ENCODE results near the gene PDHA2. TPM values are rescaled to one million over a fixed set of nuclear protein-coding genes. Genes with fewer than 3 reads are reported as not detected.

PDHA2 gene
- total RNA-seq, 1 donor from 2014 or later = not detected

DNA sequence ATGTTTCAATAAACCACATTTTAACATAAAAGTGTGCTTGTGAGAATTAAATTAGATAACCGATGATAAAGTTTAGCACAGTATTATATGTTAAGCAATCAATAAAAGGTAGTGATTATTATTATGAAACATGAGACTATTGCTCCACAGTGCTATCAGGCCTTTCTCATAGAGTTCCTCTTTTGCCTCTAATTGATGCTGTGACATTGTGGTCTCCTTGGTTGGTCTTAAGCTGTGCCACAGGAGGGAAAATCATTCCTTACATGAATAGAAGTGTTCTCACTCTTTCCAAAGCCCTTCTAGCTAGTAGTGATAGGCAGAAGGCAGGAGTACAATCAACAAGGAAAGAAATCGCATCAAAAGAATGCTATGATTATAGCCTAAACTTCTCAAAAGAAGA is 9.2 kb upstream of the PDHA2 start:
- Mint-ChIP-seq H3K9me3 (ENCODE audit: unreplicated experiment) (no peaks in the 10 kb centered on the region), H3K4me3 (ENCODE audit: unreplicated experiment) (no peak overlapping the region), H3K36me3 (ENCODE audit: low read depth, unreplicated experiment) (no peaks in the 10 kb centered on the region), H3K27ac (ENCODE audit: unreplicated experiment) (no peak overlapping the region), H3K27me3 (ENCODE audit: unreplicated experiment) (peaks cover 1% of the 10 kb centered on the region), H3K4me1 (ENCODE audit: unreplicated experiment) (no peaks in the 10 kb centered on the region)
- DNase-seq (ENCODE audit: low spot score) = no peak
- TF ChIP-seq, protein P1, sequence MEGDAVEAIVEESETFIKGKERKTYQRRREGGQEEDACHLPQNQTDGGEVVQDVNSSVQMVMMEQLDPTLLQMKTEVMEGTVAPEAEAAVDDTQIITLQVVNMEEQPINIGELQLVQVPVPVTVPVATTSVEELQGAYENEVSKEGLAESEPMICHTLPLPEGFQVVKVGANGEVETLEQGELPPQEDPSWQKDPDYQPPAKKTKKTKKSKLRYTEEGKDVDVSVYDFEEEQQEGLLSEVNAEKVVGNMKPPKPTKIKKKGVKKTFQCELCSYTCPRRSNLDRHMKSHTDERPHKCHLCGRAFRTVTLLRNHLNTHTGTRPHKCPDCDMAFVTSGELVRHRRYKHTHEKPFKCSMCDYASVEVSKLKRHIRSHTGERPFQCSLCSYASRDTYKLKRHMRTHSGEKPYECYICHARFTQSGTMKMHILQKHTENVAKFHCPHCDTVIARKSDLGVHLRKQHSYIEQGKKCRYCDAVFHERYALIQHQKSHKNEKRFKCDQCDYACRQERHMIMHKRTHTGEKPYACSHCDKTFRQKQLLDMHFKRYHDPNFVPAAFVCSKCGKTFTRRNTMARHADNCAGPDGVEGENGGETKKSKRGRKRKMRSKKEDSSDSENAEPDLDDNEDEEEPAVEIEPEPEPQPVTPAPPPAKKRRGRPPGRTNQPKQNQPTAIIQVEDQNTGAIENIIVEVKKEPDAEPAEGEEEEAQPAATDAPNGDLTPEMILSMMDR (IDR thresholded peaks at IDR 0.05; ENCODE audit: unreplicated experiment) = no peak

DNA sequence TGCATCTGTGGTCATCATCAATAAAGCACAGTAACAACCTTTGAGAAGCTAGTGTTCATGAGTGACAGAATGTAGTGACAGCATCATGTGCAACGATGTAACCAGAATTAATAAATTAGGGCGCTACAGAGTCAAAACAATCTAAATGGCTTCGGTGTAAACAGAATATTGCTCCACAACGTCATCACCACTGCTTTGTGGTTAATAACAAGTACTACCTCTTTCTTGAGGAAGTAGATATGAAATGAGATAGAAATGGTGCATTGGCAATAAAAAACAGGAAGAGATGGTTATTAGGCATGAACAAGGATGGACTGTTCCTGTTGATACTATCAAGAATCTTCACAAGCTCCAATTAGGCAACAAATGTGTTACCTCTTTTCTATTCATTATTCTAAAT is 8.7 kb upstream of the PDHA2 start:
- H3K4me3 Mint-ChIP-seq (ENCODE audit: unreplicated experiment) = no peak overlapping the region
- H3K27me3 Mint-ChIP-seq (ENCODE audit: unreplicated experiment) = peaks cover 1% of the 10 kb centered on the region
- TF ChIP-seq, protein P1 (IDR thresholded peaks at IDR 0.05; ENCODE audit: unreplicated experiment) = no peak
- DNase-seq (ENCODE audit: low spot score) = no peak
- H3K36me3 Mint-ChIP-seq (ENCODE audit: low read depth, unreplicated experiment) = no peaks in the 10 kb centered on the region
- no peak overlapping the region for H3K27ac Mint-ChIP-seq (ENCODE audit: unreplicated experiment)
- no peaks in the 10 kb centered on the region for H3K4me1 Mint-ChIP-seq (ENCODE audit: unreplicated experiment)
- H3K9me3 Mint-ChIP-seq (ENCODE audit: unreplicated experiment) = no peaks in the 10 kb centered on the region

DNA sequence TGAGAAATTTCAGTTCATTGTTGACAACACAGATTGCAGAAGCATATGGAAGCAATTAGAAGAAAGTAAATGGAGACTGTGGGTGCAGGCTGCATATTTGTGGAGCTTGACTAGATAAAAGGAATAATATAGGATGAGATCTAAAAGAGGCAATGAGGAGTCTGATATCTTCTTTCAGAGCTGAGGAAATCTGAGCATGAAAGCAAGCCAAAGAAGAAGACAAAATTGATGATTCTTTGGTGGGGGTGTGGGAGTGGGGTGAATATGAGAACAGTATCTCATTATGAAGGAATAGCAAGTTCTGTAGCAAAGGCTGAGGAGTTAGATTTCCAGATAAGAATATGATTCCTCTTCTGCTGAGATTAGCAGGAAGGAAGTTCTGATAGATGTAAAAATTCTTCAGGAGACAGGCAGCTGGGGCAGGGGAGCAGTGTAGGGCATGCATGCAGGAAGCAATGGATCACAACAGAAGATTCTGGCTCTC is 6.1 kb upstream of the PDHA2 start:
- H3K27ac Mint-ChIP-seq (ENCODE audit: unreplicated experiment) = no peak overlapping the region
- H3K36me3 Mint-ChIP-seq (ENCODE audit: low read depth, unreplicated experiment) = no peaks in the 10 kb centered on the region

DNA sequence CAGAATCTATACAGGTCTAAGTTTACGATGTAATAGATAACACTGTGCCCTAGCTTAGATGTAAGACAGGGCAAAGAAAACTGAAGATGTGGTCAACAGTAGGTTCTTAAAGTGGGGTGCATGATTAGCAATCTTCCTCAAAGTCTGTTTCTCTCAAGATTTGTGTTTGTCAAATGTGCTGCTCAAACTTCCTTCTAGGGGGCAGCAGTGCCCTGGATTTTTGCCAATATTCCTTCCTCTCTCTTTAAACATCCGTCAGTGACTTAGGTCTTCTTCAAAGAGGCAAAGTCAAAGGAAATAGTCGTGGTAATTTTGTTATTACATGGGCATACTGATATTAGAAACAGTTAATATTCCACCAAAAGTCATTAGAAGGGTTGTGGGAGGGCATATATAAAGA is 4.2 kb upstream of the PDHA2 start:
- Mint-ChIP-seq H3K27ac (ENCODE audit: unreplicated experiment) (no peak overlapping the region), H3K36me3 (ENCODE audit: low read depth, unreplicated experiment) (no peaks in the 10 kb centered on the region), H3K4me1 (ENCODE audit: unreplicated experiment) (no peaks in the 10 kb centered on the region), H3K9me3 (ENCODE audit: unreplicated experiment) (no peaks in the 10 kb centered on the region), H3K27me3 (ENCODE audit: unreplicated experiment) (no peaks in the 10 kb centered on the region), H3K4me3 (ENCODE audit: unreplicated experiment) (no peak overlapping the region)
- TF ChIP-seq, protein P1 (IDR thresholded peaks at IDR 0.05; ENCODE audit: unreplicated experiment) = peak; percentile 51
- DNase-seq (ENCODE audit: low spot score) = peak; percentile 22

More for the DNA sequence above, 6.1 kb upstream of the PDHA2 start:
- no peaks in the 10 kb centered on the region for H3K9me3 Mint-ChIP-seq (ENCODE audit: unreplicated experiment)
- peaks cover 1% of the 10 kb centered on the region for H3K27me3 Mint-ChIP-seq (ENCODE audit: unreplicated experiment)
- no peak overlapping the region for H3K4me3 Mint-ChIP-seq (ENCODE audit: unreplicated experiment)
- TF ChIP-seq, protein P1 (IDR thresholded peaks at IDR 0.05; ENCODE audit: unreplicated experiment) = no peak
- no peaks in the 10 kb centered on the region for H3K4me1 Mint-ChIP-seq (ENCODE audit: unreplicated experiment)
- no peak for DNase-seq (ENCODE audit: low spot score)

DNA sequence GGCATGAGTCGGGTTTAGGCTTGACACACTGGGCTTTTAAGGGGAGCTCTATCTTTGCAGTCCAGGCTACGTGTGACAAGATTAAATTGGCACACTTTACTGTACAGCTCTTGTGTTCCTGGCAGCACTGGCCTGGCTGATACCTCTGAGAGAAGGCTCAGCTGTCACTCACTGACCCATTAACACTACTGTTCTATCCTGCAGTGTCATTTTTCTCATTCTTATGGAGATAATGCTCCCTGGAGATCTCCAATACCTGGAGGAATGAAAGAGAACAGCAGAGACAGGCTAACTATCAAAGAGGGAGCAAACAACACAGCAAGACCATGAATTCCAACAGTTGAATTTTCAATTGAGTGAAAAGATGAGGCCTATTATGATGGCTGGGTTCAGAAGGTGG is 1.7 kb upstream of the PDHA2 start:
- Mint-ChIP-seq H3K9me3 (ENCODE audit: unreplicated experiment) (no peaks in the 10 kb centered on the region), H3K4me3 (ENCODE audit: unreplicated experiment) (no peak overlapping the region), H3K36me3 (ENCODE audit: low read depth, unreplicated experiment) (no peaks in the 10 kb centered on the region), H3K27ac (ENCODE audit: unreplicated experiment) (no peak overlapping the region), H3K4me1 (ENCODE audit: unreplicated experiment) (no peaks in the 10 kb centered on the region), H3K27me3 (ENCODE audit: unreplicated experiment) (no peaks in the 10 kb centered on the region)
- TF ChIP-seq, protein P1 (IDR thresholded peaks at IDR 0.05; ENCODE audit: unreplicated experiment) = no peak
- DNase-seq (ENCODE audit: low spot score) = no peak
